HepG2 (cell line): ENCODE data around the gene SEC23IP. TPM values are rescaled to one million over a fixed set of nuclear protein-coding genes. Genes with fewer than 3 reads are reported as not detected.

Source experiments
- ATF2 ChIP-seq: sonication (generic); formaldehyde crosslinking; IDR thresholded peaks from 2 replicates; pipeline ENCODE4 v1.4.0; 2020; ENCODE audit warnings: missing genetic modification reagents
- CC2D1A ChIP-seq: sonication (generic); formaldehyde crosslinking; IDR thresholded peaks from 2 replicates; pipeline ENCODE4 v1.8.1; 2023; ENCODE audit warnings: mild to moderate bottlenecking, missing genetic modification reagents
- CEBPB ChIP-seq: IDR thresholded peaks from 2 replicates; pipeline ENCODE4 v1.6.1; 2011; ENCODE audit warnings: low read depth, low read length, improper control_type of control experiment, borderline replicate concordance
- CHD4 ChIP-seq: fragments of 200-600 bp; sonication (generic); IDR thresholded peaks from 2 replicates; pipeline ENCODE4 v1.7.0; 2017; ENCODE audit warnings: mild to moderate bottlenecking, low read length, borderline replicate concordance
- GATAD1 ChIP-seq: IDR thresholded peaks from 2 replicates; pipeline ENCODE4 v1.6.1; 2016; ENCODE audit warnings: missing genetic modification reagents, missing compliant biosample characterization
- HES4 ChIP-seq: sonication (generic); formaldehyde crosslinking; IDR thresholded peaks from 2 replicates; pipeline ENCODE4 v1.9.0; 2021; ENCODE audit warnings: mild to moderate bottlenecking, missing genetic modification reagents, borderline replicate concordance
- HOXA3 ChIP-seq: sonication (generic); formaldehyde crosslinking; IDR thresholded peaks from 2 replicates; pipeline ENCODE4 v1.5.0; 2020; ENCODE audit warnings: missing genetic modification reagents
- ISL2 ChIP-seq: sonication (generic); formaldehyde crosslinking; IDR thresholded peaks from 2 replicates; pipeline ENCODE4 v1.5.0; 2020; ENCODE audit warnings: missing genetic modification reagents
- KAT7 ChIP-seq: IDR thresholded peaks from 2 replicates; pipeline ENCODE4 v1.6.1; 2018; ENCODE audit warnings: borderline replicate concordance, missing compliant biosample characterization
- MED1 ChIP-seq: sonication (generic); formaldehyde crosslinking; IDR thresholded peaks from 2 replicates; pipeline ENCODE4 v1.4.0; 2020; ENCODE audit warnings: missing genetic modification reagents
- MEF2D ChIP-seq: sonication (generic); formaldehyde crosslinking; IDR thresholded peaks from 2 replicates; pipeline ENCODE4 v1.5.1; 2020; ENCODE audit warnings: mild to moderate bottlenecking, missing genetic modification reagents
- MTA1 ChIP-seq: sonication (generic); formaldehyde crosslinking; IDR thresholded peaks from 2 replicates; pipeline ENCODE4 v1.4.0; 2020; ENCODE audit warnings: missing genetic modification reagents, mild to moderate bottlenecking, borderline replicate concordance
- NBN ChIP-seq: fragments of 450-650 bp; conservative IDR thresholded peaks from 2 replicates; pipeline ENCODE4 v1.6.1; 2017
- NCOA1 ChIP-seq: sonication (generic); formaldehyde crosslinking; IDR thresholded peaks from 2 replicates; pipeline ENCODE4 v1.9.0; 2021; ENCODE audit warnings: missing genetic modification reagents
- SCMH1 ChIP-seq: sonication (generic); formaldehyde crosslinking; IDR thresholded peaks from 2 replicates; pipeline ENCODE4 v1.9.0; 2021; ENCODE audit warnings: missing genetic modification reagents, mild to moderate bottlenecking, borderline replicate concordance
- SRSF9 ChIP-seq: fragments of 200-400 bp; formaldehyde crosslinking; IDR thresholded peaks from 2 replicates; pipeline ENCODE4 v1.6.1; 2018; ENCODE audit warnings: borderline replicate concordance, mild to moderate bottlenecking, low read depth, low read length; ENCODE audit not compliant: insufficient read depth, poor library complexity, severe bottlenecking
- TBL1XR1 ChIP-seq: fragments of 150-350 bp; IDR thresholded peaks from 2 replicates; pipeline ENCODE4 v1.6.1; 2014; ENCODE audit warnings: borderline replicate concordance, low read length; ENCODE audit not compliant: partially characterized antibody
- TRAFD1 ChIP-seq: sonication (generic); formaldehyde crosslinking; IDR thresholded peaks from 2 replicates; pipeline ENCODE4 v1.5.1; 2020; ENCODE audit warnings: missing genetic modification reagents, mild to moderate bottlenecking, borderline replicate concordance
- YEATS4 ChIP-seq: sonication (generic); formaldehyde crosslinking; IDR thresholded peaks from 2 replicates; pipeline ENCODE4 v1.4.0; 2020; ENCODE audit warnings: missing genetic modification reagents, borderline replicate concordance
- ZFP90 ChIP-seq: sonication (generic); formaldehyde crosslinking; IDR thresholded peaks from 2 replicates; pipeline ENCODE4 v1.8.0; 2022; ENCODE audit warnings: missing genetic modification reagents, mild to moderate bottlenecking, inconsistent platforms, borderline replicate concordance
- ZNF160 ChIP-seq: sonication (generic); formaldehyde crosslinking; IDR thresholded peaks from 2 replicates; pipeline ENCODE4 v1.8.0; 2022; ENCODE audit warnings: mild to moderate bottlenecking, inconsistent platforms, missing genetic modification reagents
- ZNF30 ChIP-seq: sonication (generic); formaldehyde crosslinking; IDR thresholded peaks from 2 replicates; pipeline ENCODE4 v1.5.0; 2020; ENCODE audit warnings: mild to moderate bottlenecking, missing genetic modification reagents
- ZNF530 ChIP-seq: sonication (generic); formaldehyde crosslinking; IDR thresholded peaks from 2 replicates; pipeline ENCODE4 v1.5.0; 2020; ENCODE audit warnings: low read depth, mild to moderate bottlenecking, missing genetic modification reagents
- ZNF724P ChIP-seq: sonication (generic); formaldehyde crosslinking; IDR thresholded peaks from 2 replicates; pipeline ENCODE4 v1.8.0; 2022; ENCODE audit warnings: missing genetic modification reagents, borderline replicate concordance
- ZNF780A ChIP-seq: sonication (generic); formaldehyde crosslinking; IDR thresholded peaks from 2 replicates; pipeline ENCODE4 v1.8.0; 2022; ENCODE audit warnings: mild to moderate bottlenecking, missing genetic modification reagents, moderate library complexity
- ZNF850 ChIP-seq: sonication (generic); formaldehyde crosslinking; conservative IDR thresholded peaks from 2 replicates; pipeline ENCODE4 v1.9.0; 2021; ENCODE audit warnings: mild to moderate bottlenecking, missing genetic modification reagents
- polyA plus RNA-seq, 8 experiments: library from polyadenylated mRNA; depleted of rRNA in 3 of 8; stranded (reverse) in 7 of 8; unstranded in 1 of 8; fragments of >200 nt; fragmentation: Illumina TruSeq in 4 of 8; extraction: Trizol in 4 of 8; gene quantifications; 2 replicates each; pipeline versions ENCODE4 v1.2.1 to v1.2.3, GENCODE V29; 2011 to 2016; ENCODE audit warnings: low read depth in 4 of 8, missing spikeins in 1 of 8, mixed read lengths in 1 of 8; ENCODE audit not compliant: insufficient read depth in 1 of 8
- total RNA-seq, 5 experiments: library from RNA; depleted of rRNA; stranded (reverse); fragments of >200 nt; fragmentation: Illumina TruSeq; extraction: Trizol; gene quantifications; 2 replicates each; pipeline ENCODE4 v1.2.3, GENCODE V29; 2016; ENCODE audit warnings: low read depth in 1 of 5

SEC23IP gene
- total and polyA plus RNA-seq, 2 of the 13 experiments (the other 11 are each of a cell fraction or from before 2014, with no cell fraction given): 32.3 to 57.7 TPM

GRCh38 chr10:119892188-119893065, at the start of gene SEC23IP (continued):
- peak; percentile 84; the same call in 1 of the 2 replicates for TF ChIP-seq MTA1 (CRISPR knock-in tag)
- peak; percentile 79; the same call in 1 of the 2 replicates for TF ChIP-seq KAT7 (CRISPR knock-in tag)
- TF ChIP-seq ATF2 (CRISPR knock-in tag): peak; percentile 87
- TF ChIP-seq ZNF724P (CRISPR knock-in tag): no peak; the same call in 1 of the 2 replicates
- no peak for TF ChIP-seq ZNF530 (CRISPR knock-in tag)
- peak; percentile 32; the same call in 1 of the 2 replicates for TF ChIP-seq NCOA1 (CRISPR knock-in tag)
- no peak for TF ChIP-seq ZFP90 (CRISPR knock-in tag)
- no peak for TF ChIP-seq CEBPB
- TF ChIP-seq HES4 (CRISPR knock-in tag): no peak; the same call in 1 of the 2 replicates
- peak; percentile 84 for TF ChIP-seq MEF2D (CRISPR knock-in tag)
- peak; percentile 93 for TF ChIP-seq GATAD1 (CRISPR knock-in tag)
- TF ChIP-seq SCMH1: no peak
- peak; percentile 83 for TF ChIP-seq MED1
- peak; percentile 93 for TF ChIP-seq YEATS4
- TF ChIP-seq CC2D1A (CRISPR knock-in tag): no peak
- no peak for TF ChIP-seq TBL1XR1
- no peak for TF ChIP-seq NBN
- 0 out of 2 replicates have a peak, but pooled peaks have one; percentile 65 for TF ChIP-seq ZNF160 (CRISPR knock-in tag)
- TF ChIP-seq CHD4: no peak
- 0 out of 2 replicates have a peak, but pooled peaks have one; percentile 56 for TF ChIP-seq ZNF780A (CRISPR knock-in tag)
- TF ChIP-seq TRAFD1 (CRISPR knock-in tag): no peak
- TF ChIP-seq HOXA3 (CRISPR knock-in tag): peak; percentile 100
- TF ChIP-seq ZNF850 (CRISPR knock-in tag): no peak
- TF ChIP-seq ISL2 (CRISPR knock-in tag): peak; percentile 85
- TF ChIP-seq ZNF30 (CRISPR knock-in tag): no peak; the same call in 1 of the 2 replicates
- no peak for TF ChIP-seq SRSF9
